Stimulated activated CD8-positive, alpha-beta memory T cell treated with anti-CD3 and anti-CD28 coated beads, Interleukin-7, amount 100 ng/mL, for 24 hours (primary cell): ENCODE data around the gene DPP6.

ENCODE experiments used
- DNase-seq: peaks from one replicate; pipeline ENCODE4 v3.0.0-alpha.2; 2020; ENCODE audit warnings: low read depth

The DPP6 gene

DNA sequence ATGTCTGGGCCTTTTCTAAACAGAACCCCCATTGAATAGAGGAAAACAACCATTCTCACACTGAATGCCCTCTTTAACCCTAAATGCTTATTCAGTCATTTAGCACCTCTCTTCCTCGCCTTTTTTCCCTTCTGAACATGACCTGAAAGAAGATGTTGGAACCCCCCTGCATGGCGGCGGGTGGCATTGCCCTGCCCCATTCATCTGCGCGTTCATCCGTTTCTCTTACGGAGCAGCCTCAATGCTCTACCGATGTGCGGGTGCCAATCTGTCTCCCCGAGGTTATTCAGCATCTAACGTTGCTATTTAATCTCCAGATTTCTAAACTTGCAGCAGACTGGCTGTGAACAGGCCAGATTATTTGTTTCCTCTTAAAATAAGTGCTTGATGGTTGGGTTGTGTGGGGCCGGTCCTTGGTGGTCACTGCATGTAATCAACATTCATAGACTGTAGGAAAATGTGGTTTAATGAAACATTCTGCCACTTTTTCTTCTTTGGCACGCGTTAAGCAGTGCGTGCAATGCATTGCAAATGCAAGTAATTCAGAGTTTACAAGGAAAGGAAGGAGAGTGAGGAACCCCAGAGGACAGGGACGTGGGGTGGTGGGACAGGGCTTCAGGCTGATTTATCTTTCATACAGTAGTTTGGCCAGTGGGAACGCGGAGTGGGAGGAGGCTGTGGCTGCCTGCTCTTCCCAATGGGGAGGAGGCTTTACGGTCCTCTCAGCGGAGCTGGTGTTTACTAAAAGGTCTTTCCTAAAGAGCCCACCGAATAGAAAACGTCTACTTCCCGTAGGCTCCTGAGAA is 286.7 kb downstream of the DPP6 start:
- no peak for DNase-seq

DNA sequence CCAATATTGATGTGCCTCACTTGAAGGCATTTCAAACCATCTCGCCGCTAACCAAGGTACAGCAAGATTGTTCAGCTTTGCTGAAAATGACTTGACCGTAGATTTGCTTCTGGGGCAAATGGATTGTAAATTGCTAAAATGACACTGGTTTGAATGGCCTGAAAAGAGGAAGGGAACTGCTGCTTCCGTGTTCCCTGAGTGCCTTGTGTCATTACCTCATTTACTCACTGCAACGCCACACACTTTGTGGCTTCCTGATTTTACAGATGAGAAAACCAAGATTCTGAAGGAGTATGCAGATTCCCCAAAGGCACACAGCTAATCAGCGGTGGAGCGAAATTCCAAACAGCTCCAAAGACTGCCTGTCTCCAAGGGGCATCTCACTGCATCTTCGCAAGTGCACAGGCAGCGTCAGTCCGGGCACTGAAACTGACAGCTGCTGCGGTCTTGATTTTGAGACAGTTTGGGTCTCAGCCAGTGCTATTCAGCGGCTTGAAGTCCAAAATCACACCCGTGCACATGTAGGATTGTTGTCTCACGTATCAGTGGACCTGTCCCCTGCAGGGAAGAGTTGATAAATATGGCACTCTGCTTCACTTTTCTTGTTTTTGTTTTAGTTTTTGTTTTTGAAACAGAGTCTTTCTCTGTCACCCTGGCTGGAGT is 290.9 kb downstream of the DPP6 start:
- no peak for DNase-seq

DNA sequence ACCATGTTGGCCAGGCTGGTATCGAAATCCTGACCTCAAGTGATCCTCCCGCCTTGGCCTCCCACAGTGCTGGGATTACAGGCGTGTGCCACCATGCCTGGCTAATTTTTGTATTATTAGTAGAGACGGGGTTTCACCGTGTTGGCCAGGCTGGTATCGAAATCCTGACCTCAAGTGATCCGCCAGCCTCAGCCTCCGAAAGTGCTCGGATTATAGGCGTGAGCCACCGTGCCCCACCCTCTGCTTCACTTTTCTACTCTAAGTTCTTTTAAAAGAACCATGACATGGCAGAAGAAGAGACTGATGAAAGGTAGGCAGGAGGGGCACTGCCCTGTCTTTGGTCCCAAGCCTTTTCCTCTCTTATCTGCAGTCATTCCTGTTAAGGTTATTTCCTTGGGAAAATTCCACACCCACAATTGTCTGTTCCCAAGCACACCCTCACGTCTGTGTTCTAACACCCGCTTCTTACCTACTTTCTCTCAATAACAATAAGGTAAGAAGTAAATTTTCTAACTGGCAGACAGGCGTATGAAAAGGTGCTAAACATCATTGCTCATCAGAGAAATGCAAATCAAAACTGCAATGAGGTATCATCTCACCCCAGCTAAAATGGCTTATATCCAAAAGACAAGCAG is 291.7 kb downstream of the DPP6 start:
- no peak for DNase-seq

DNA sequence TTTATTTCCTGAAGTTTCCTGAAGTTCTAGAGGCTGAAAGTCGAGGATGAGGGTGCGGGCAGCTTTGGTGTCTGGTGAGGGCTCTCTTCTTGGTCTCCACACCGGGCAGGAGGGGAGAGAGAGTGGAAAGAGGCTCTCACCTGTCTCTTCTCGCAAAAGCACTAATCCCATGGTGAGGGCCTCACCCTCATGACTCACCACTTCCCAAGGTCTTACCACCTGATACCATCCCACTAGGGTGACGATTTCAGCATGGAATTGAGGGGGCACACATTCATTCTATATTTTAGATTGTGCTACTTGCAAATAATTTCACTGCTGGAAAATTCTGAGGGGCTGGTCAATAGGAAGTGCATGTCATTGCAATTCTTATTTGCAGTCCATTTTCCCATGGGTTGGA is 292.9 kb downstream of the DPP6 start:
- DNase-seq = no peak

DNA sequence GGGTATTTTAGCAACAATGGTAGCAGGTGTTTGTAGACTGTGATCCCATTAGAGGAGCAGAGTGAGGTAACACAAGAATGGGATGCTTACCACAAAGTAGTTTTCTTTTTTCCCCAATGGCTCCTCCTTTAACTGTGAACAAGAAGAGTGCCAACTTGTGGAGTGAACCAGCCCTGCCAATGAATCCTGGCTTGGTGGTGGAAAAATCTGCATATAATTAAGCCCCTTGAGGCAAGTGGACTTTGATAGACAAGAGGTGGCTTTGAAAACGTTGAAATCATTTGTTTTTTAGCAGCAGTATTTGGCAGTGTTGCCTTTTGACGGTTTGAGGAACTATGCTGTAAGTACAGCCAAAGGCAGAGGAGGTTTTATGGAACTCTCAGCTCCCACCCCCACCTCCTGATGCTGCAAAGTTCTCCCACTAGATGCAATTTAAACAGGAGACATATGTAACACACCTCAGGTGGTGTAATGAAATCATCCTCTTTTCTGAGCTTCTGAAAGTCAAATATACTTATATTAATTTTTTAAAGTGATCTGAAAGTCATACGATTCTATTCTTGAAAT is 295.6 kb downstream of the DPP6 start:
- no peak for DNase-seq

DNA sequence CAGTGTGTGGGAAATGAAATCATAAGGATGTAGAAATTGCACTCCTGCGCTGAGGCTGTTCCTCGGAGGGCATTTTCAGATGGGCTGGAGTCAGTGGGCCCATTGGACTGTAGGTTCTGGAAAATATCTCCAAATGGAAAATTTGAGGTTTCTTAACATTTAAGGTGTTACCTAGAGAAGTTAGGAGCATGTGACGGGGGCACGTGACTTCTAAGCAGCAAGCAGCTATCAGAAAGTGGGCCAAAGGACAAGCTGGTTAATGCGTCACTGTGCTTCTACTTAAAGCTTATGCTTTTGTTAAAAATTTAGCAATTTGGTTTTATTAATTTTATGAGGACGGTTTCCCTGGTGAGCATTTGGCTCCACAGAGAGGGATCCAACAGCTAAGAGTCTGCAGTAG is 298.7 kb downstream of the DPP6 start:
- no peak for DNase-seq

DNA sequence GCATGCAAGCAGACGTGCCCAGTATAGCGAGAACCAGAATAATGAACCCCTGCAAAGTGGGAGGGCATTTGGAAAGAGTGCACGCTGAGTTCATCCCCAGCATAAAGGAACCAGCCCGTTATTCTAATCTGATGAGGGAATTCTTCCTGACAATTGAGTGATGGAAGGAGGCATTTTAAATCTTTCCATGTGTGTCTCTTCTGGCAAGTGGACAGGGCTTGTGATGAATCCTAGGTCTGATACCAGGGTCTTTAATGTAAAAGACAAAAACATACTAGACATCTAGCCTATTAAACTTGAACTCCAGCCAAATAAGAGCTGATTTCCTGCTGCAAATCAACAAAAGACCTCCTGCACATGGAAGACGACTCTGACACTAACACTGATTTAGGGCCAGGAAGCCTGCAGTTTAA is 301.2 kb downstream of the DPP6 start:
- DNase-seq = no peak

DNA sequence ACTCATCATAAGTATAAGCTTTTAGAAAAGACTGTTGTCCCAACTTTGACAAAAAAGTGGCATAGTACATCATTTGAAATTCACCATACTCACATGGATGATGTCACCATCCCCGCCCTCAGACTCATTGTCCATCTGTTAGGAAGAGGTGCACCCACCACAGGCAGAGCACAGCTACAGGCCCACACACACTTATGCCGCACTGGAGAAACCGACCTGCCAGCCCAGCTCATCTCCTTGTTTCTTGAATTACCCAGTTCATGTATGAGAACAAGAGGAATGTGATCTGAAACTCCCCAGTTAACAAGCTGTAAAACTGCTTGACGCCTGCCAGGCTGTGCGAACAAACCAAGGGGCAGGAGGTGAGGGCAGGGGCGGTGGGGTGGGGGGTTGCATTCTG is 312.0 kb downstream of the DPP6 start:
- no peak for DNase-seq

DNA sequence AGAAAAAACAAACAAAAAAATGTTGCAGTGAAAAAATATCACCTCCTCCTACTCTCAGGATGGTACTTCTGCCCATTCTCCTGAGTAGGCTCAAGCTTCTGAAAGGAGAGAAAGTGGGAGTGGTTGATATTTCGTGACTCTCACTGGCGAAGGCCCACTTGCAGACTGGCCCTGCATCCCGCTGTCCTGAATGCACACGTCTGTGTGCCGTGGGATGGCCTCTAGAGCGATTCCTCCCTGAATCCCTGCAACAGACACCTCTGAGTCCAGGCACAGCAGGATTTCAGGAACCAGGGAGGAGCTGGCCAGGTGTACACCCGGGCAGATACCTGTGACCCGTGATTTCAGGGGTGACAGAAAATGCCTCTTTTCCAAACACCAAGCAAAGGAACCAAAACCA is 319.2 kb downstream of the DPP6 start:
- DNase-seq = no peak

DNA sequence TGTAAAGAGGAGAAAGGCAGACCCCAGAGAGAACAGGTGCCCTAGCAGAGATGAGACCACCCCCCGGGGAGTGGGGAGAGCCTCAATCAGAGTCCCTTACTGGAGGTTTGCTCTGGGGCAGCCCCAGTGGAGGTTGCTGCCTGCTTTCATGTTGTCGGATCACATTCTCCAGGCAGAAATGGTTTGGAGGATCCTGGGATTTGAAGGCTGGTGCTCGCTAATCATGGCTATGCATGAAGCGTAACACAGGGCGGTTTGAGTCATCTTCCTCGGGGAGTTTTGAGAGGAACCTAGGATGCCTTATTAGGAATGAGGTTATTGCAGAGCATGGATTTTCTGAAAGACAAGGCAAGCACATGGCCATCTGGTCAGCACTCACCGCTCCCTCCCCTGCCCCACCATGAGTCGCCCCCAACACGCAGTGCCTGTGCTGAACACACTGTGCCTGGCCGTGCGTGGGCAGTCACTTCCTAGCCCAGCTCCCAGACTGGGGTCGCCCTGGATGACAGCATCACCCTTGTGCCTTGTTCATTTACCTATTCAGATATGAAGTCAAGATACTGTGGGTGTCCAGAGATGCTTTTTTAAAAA is 319.9 kb downstream of the DPP6 start:
- no peak for DNase-seq

DNA sequence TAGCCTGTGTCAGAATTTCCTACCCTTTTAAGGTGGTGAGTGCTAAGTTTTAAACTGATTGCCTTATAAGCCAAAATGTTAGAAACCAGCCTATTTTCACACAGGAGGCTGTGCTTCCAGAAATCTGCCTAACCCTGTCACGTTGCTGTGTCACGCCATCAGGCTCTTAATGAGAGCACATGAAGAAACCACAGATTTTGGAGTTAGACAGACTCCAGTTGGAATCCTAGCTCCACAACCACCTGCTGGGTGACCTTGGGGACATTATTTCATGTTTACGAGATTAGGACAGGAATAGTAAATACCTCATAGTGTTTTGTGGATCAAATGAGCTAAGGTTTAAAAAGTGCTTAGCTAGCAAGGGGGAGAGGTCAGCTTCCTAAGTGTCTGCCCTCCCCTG is 321.8 kb downstream of the DPP6 start:
- DNase-seq = no peak

DNA sequence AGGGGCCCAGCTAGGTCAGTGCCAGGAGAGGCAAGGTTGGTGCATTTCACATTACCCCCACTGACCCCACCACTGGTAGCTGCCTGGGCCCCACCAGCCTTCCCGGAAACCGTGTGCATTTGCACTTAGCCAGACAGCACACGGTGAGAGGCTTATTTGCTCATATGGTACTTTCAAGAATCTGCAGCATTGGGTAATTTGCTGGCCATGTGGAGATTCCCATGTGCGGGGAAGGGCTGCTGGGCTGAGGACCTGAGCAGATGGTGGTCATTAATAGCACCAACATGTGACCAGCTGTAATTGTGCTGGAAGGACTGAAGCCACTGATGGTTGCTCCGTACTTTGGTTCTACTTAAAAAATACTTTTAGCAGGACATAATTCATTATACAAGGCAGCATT is 323.8 kb downstream of the DPP6 start:
- no peak for DNase-seq

DNA sequence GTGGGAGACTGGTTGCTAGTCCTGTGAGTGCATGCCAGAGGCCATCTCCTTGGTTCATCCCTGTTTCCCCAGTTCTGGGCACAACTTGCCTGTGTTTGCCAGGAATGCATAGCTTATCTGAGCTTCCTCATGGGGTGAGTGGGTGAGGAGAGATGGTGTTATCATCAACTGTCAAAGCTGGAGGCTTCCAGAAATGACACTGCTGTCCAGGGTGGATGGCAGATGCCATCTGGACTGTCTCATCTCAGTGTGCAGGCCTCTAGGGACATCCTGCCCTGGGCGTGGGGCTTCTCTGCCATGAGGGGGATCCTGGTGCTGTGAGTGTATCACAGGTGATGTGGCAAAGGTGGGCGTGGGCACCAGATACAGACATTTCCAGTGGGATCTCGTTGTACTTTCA is 328.6 kb downstream of the DPP6 start:
- no peak for DNase-seq

DNA sequence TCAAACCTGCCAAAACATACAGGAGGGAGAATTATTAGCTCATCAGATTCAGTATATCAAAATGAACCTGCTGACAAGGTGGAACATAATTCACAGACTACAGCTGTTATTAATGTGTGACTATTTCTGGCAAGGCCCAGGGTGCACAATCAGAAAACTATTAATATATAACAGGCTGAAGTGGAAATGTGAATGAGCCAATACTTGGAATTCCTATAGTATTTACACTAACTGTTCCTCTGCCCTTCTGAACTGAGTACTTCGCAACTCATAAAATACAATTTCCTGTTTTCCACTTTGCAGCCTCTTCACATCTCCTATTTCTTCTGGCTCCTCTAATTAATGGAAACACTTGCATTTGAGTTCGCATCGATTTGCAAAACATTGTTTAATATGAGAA is 330.8 kb downstream of the DPP6 start:
- no peak for DNase-seq

DNA sequence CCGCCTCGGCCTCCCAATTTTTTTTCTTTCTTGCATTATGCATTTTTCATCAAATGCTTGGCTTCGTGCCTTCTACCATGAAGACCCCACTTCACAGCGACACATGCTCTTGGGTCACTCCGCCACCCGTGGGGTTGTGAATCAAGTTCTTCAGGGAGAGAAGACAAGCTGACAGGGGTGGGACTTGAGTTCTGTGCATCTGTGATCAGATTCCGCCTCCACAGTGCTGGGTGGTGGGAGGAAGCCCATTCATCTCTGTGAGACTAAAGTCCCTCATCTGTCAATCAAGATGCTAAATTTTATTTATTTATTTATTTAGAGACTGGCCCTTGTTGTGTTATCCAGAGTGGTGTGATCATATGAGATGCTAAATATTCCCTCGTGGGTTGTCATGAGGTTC is 333.0 kb downstream of the DPP6 start:
- no peak for DNase-seq

DNA sequence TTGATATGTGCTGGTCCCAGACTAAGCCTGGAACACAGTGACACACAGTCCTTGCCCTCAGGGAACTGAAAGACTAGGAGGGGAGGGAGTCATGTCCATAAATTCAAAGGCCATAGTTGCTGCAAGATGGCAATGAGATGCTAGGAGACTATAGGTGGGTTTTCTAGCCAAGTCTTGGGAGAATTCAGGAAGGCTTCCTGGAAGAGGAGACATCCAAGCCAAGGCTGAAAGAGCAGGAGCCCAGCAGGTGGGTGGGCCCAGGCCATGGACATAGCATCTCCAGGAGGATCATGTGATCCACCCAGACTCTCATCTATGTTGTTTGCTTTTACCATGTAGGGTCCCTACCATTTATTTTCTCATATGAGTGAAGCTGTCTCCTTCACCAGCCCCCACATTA is 335.1 kb downstream of the DPP6 start:
- DNase-seq = no peak

DNA sequence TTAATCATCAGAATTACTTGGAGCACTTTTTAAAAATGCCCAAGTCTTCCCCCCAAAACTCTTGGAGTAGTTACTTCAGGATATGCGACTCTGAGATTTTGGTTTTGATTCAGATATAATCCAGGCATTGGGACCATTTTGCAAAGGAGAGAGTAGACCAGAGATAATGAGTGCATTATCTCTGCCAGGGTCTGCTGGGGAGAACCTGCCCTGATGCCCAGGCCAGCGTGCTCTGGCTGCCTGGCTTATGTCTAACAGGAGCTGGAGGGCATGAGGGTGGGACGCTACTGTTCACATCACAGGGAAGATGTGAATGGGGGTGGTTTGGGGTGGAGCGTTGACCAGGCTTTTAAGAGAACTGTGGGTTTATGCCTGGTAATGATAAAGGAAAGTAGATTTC is 336.2 kb downstream of the DPP6 start:
- no peak for DNase-seq

DNA sequence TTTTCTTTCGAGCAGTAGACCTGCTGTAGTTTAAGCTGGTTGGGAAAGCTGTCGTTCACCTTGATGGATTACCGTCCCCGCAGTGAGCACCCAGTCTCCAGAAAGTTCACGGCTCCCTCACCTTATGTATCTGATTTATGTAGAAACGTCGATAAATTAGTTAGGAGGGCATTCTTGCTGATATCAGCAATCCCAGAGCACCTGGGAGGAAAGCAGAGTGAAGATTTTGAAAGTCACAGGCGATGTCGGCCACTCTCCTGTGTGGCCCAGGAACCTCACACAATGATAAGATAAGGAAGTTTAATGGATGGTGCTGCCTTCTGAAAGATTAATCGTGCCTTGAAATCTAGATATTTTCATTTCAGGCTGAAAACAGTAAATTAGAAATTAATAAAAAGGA is 336.8 kb downstream of the DPP6 start:
- no peak for DNase-seq

DNA sequence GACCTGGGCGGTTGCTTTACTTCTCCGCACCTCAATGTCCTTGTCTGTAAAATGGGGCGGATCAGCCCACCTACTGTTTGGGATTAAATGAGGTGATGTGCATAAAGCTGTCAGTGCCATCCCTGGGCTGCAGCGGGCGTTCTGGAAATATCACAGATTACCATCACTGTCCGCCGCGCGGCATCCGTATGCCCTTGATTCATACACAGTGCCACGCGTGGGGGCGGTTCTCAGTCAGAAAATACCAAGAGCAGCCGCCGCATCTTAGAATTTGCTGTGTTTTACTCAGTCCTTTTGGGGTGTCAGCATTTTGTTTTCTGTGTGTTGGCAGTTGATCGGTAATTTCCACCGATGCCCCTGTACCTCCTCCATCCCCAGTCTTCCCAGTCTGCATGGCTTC is 338.8 kb downstream of the DPP6 start:
- no peak for DNase-seq

DNA sequence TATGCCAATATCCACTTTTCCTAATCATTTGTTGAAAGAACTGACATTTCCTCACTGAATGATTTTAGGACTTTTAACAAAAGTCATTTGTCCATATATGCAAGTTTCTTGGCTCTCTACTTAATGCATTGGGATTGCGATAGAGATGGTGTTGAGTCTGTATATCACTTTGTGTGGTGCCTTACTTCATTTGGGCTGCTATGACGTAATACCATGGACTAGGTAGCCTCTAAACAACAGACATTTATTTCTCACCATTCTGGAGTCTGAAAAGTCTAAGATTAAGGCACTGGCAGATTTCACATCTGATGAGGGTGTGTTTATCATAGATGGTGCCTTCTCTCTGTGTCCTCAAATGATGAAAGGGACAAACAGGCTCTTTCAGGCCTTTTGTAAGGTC is 342.6 kb downstream of the DPP6 start:
- no peak for DNase-seq

DNA sequence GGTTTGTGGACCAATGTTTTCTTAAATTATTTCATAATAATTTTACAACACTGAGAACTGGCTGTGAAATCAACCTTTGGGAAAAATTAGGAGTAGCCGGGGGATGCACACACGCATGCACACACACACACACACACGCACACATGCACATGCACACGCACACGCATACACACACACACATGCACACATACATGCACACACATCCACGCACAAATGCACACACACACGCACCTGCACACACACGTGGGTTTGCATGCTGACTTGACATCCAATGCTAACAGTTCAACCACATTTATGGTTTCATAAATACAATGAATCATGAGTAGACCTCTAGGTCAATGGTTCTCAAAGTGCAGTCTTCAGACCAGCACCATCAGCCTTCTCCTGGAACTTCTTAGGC is 354.1 kb downstream of the DPP6 start:
- no peak for DNase-seq

DNA sequence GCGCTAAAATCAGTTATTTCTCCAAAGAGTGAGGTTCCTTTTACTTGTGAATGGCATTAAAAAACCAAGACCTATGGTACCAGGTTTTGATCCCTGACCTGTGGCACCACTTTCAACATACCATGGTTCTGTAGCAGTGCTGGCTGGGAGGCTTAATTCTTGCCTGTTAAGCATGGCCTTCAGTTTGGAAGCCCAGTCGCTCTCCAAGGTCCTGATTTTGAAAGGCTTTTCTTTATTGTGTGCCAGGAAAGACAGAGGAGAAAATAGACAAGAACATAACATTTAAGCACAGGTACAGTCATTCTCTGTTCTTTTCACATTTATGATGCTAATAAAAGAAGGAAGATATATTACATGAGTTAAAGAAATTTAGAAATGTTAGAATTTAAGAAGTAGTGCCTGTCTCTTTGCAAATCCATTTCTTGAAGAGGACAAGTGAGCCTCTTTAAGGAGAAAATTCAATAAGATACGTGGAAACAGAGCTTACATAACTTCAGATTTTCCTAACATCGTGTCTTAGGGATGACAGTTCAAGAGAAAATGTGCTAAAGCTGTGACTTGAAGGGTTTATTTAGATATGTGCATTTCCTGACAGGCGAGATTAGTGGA is 357.6 kb downstream of the DPP6 start:
- DNase-seq = no peak
